Thoracic aorta (tissue), 2 donors: ENCODE data around the gene ZNF143. TPM values are rescaled to one million over a fixed set of nuclear protein-coding genes. Genes with fewer than 3 reads are reported as not detected.

Experiments used
- ATAC-seq: fragments of 150-250 bp; one replicate; pipeline ENCODE4 v1.8.0; 2017; ENCODE audit warnings: low read depth; ENCODE audit not compliant: insufficient number of reproducible peaks, low FRiP score
- DNase-seq: peaks from one replicate; pipeline ENCODE4 v3.0.0-alpha.2; 2020; ENCODE audit warnings: low spot score
- H3K27ac ChIP-seq, 2 donors: fragments of 200-600 bp; sonication (generic); 1 replicate in 1 of 2; 2 replicates in 1 of 2; pipeline ENCODE4 v1.5.1; 2016; ENCODE audit warnings: mild to moderate bottlenecking in 2 of 2, moderate library complexity in 2 of 2
- H3K27me3 ChIP-seq: fragments of 200-600 bp; sonication (generic); replicated peaks from 2 replicates; pipeline ENCODE4 v1.6.0; 2016; ENCODE audit warnings: mild to moderate bottlenecking; ENCODE audit not compliant: insufficient read depth
- H3K36me3 ChIP-seq: fragments of 200-600 bp; sonication (generic); one replicate; pipeline ENCODE4 v1.5.1; 2016
- H3K4me1 ChIP-seq, 2 donors: fragments of 200-600 bp; sonication (generic); 1 replicate in 1 of 2; 2 replicates in 1 of 2; pipeline versions ENCODE4 v1.5.1 to v1.6.0; 2016; ENCODE audit warnings: low read depth in 2 of 2, mild to moderate bottlenecking in 1 of 2; ENCODE audit not compliant: control insufficient read depth in 1 of 2
- H3K4me3 ChIP-seq: fragments of 200-600 bp; sonication (generic); 2 replicates; pipeline ENCODE4 v1.5.1; 2016; ENCODE audit warnings: mild to moderate bottlenecking
- H3K9me3 ChIP-seq: fragments of 200-600 bp; sonication (generic); 2 replicates; pipeline ENCODE4 v1.5.1; 2016
- total RNA-seq, 2 donors: library from RNA; depleted of rRNA; stranded (reverse); fragments of >200 nt; gene quantifications; one replicate each; pipeline versions ENCODE4 v1.1.0 to v1.2.3, GENCODE V29; 2016
- TF ChIP-seq, protein P1 (sequence below): fragments of 200-600 bp; sonication (generic); IDR thresholded peaks from one replicate; pipeline ENCODE4 v1.5.1; 2019; ENCODE audit warnings: antibody characterized with exemption

The ZNF143 gene
- total RNA-seq, 2 donors from 2014 or later, result 45.1 to 80.6 TPM

- Histone ChIP-seq H3K4me3 (peak overlapping the region; percentile 85), H3K27ac (peak overlapping the region; percentile 86 to 96), H3K9me3 (no peaks in the 10 kb centered on the region), H3K4me1 (peaks cover 0 to 13% of the 10 kb centered on the region in 2 donors), H3K27me3 (no peaks in the 10 kb centered on the region), H3K36me3 (peaks cover 13% of the 10 kb centered on the region)
- DNase-seq (no peak), ATAC-seq (no peak)
- TF ChIP-seq, protein P1, sequence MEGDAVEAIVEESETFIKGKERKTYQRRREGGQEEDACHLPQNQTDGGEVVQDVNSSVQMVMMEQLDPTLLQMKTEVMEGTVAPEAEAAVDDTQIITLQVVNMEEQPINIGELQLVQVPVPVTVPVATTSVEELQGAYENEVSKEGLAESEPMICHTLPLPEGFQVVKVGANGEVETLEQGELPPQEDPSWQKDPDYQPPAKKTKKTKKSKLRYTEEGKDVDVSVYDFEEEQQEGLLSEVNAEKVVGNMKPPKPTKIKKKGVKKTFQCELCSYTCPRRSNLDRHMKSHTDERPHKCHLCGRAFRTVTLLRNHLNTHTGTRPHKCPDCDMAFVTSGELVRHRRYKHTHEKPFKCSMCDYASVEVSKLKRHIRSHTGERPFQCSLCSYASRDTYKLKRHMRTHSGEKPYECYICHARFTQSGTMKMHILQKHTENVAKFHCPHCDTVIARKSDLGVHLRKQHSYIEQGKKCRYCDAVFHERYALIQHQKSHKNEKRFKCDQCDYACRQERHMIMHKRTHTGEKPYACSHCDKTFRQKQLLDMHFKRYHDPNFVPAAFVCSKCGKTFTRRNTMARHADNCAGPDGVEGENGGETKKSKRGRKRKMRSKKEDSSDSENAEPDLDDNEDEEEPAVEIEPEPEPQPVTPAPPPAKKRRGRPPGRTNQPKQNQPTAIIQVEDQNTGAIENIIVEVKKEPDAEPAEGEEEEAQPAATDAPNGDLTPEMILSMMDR, result no peak
These were observed 116.7 kb downstream of the ZNF143 start for GRCh38 chr11:9577556-9577955.

Other genes with a start within 250 kb of the ZNF143 start
- 100 to 1,000 TPM; 169 to 178 TPM for gene DENND5A, start 195.7 kb upstream of the ZNF143 start, total RNA-seq
- gene TMEM41B, start 146.4 kb upstream of the ZNF143 start, total RNA-seq, result 10 to 100 TPM; 19.1 to 34.8 TPM
- 100 to 1,000 TPM in 1 of 2 donors, 10 to 100 TPM in 1; 90.6 to 188 TPM for gene IPO7, start 76.4 kb upstream of the ZNF143 start, total RNA-seq
- gene WEE1, start 112.7 kb downstream of the ZNF143 start, total RNA-seq, result 10 to 100 TPM; 36.9 to 44.3 TPM
- gene SWAP70, start 203.1 kb downstream of the ZNF143 start, total RNA-seq, result 10 to 100 TPM; 33.4 to 64.6 TPM